HepG2 (cell line): ENCODE results near the gene SERPINF2. TPM values are rescaled to one million over a fixed set of nuclear protein-coding genes. Genes with fewer than 3 reads are reported as not detected.

ENCODE experiments used
- ATAC-seq: fragments of 200-7000 bp; cut with Tn5 transposase; 3 replicates; pipeline ENCODE4 v1.9.1; 2020; ENCODE audit warnings: mild to moderate bottlenecking, moderate library complexity
- BruUV-seq: library from RNA; stranded (reverse); fragments of 400-500 nt; replicated peaks from 2 replicates; lab custom pipeline; 2021; lab: Mats Ljungman, UMichigan
- CTCF ChIA-PET: fragments of 300-600 bp; formaldehyde crosslinking; extraction: SDS; loops from one replicate; lab custom pipeline; 2021; ENCODE audit warnings: low total read pairs, inconsistent platforms, low intra/inter-chr PET ratio; lab: Yijun Ruan, JAX
- POLR2A ChIA-PET: fragments of 350-600 bp; sonication (Branson Sonifier 250); formaldehyde crosslinking; loops from one replicate; lab custom pipeline; 2020; ENCODE audit warnings: antibody characterized with exemption, inconsistent platforms; lab: Yijun Ruan, JAX
- DNase-seq: peaks from one replicate; pipeline ENCODE4 v3.0.0-alpha.2; 2015; ENCODE audit warnings: low spot score
- FAIRE-seq: peaks from 3 replicates; lab custom pipeline; 2011; peaks lifted over from hg19 to GRCh38; lab: Jason Lieb, UNC
- H2AFZ ChIP-seq: one replicate; pipeline ENCODE4 v1.6.1; 2011; ENCODE audit warnings: low read length, inconsistent platforms
- H3K27ac ChIP-seq: fragments of 300-600 bp; 3 replicates; pipeline ENCODE4 v1.8.0; 2011; ENCODE audit warnings: mixed run types, mild to moderate bottlenecking, mixed read lengths, low read length, inconsistent platforms; ENCODE audit not compliant: insufficient read depth; ENCODE audit errors: extremely low read length
- H3K27me3 ChIP-seq, 2 experiments: fragments of 200-600 bp in 1 of 2; 2 replicates in 1 of 2; 3 replicates in 1 of 2; pipeline versions ENCODE4 v1.6.0 to v1.8.0; 2011; ENCODE audit warnings: low read length in 2 of 2, mild to moderate bottlenecking in 2 of 2, moderate library complexity in 2 of 2, inconsistent platforms in 1 of 2; ENCODE audit not compliant: insufficient read depth in 2 of 2, control insufficient read depth in 1 of 2
- H3K36me3 ChIP-seq, 2 experiments: fragments of 200-600 bp in 1 of 2; replicated peaks in 1 of 2; 2 replicates in 1 of 2; 3 replicates in 1 of 2; pipeline versions ENCODE4 v1.5.1 to v1.8.0; 2011; ENCODE audit warnings: low read length in 2 of 2, inconsistent platforms in 1 of 2; ENCODE audit not compliant: insufficient read depth in 2 of 2, control insufficient read depth in 1 of 2
- H3K4me1 ChIP-seq: 2 replicates; pipeline ENCODE4 v1.5.1; 2012; ENCODE audit warnings: low read length, inconsistent platforms; ENCODE audit not compliant: insufficient read depth
- H3K4me2 ChIP-seq: 2 replicates; pipeline ENCODE4 v1.6.0; 2011; ENCODE audit warnings: low read depth, low read length, inconsistent platforms
- H3K4me3 ChIP-seq, 3 experiments: fragments of 200-600 bp in 1 of 3; sonication (generic), shearing (Covaris generic) in 1 of 3; replicated peaks in 1 of 3; 2 replicates each; pipeline ENCODE4 v1.5.1; 2011 to 2016; ENCODE audit warnings: low read length in 3 of 3, inconsistent platforms in 2 of 3, low read depth in 2 of 3, mild to moderate bottlenecking in 2 of 3, control low read depth in 1 of 3, mixed read lengths in 1 of 3; ENCODE audit not compliant: insufficient read depth in 1 of 3
- H3K79me2 ChIP-seq: one replicate; pipeline ENCODE4 v1.6.1; 2011; ENCODE audit warnings: low read length, inconsistent platforms; ENCODE audit not compliant: insufficient read depth
- H3K9ac ChIP-seq: 2 replicates; pipeline ENCODE4 v1.6.0; 2011; ENCODE audit warnings: mild to moderate bottlenecking, low read depth, low read length, inconsistent platforms; ENCODE audit not compliant: insufficient read depth
- H3K9me3 ChIP-seq: 2 replicates; pipeline ENCODE4 v1.5.1; 2012; ENCODE audit warnings: mild to moderate bottlenecking, low read length
- H4K20me1 ChIP-seq: 2 replicates; pipeline ENCODE4 v1.6.0; 2011; ENCODE audit warnings: inconsistent platforms, mild to moderate bottlenecking, low read length, moderate library complexity; ENCODE audit not compliant: insufficient read depth
- ARID2 ChIP-seq: sonication (generic); formaldehyde crosslinking; IDR thresholded peaks from 2 replicates; pipeline ENCODE4 v1.8.1; 2022; ENCODE audit warnings: mild to moderate bottlenecking, missing genetic modification reagents, borderline replicate concordance
- NFE2L2 ChIP-seq: fragments of 150-350 bp; IDR thresholded peaks from 2 replicates; pipeline ENCODE4 v1.6.1; 2014; ENCODE audit warnings: low read length
- NFYC ChIP-seq: IDR thresholded peaks from 2 replicates; pipeline ENCODE4 v1.6.1; 2016; ENCODE audit warnings: missing genetic modification reagents, missing compliant biosample characterization
- POLR2A ChIP-seq, 2 experiments: IDR thresholded peaks; 2 replicates each; pipeline ENCODE4 v1.6.1; 2011; ENCODE audit warnings: low read depth in 2 of 2, low read length in 2 of 2, mild to moderate bottlenecking in 1 of 2, moderate library complexity in 1 of 2; ENCODE audit not compliant: insufficient read depth in 1 of 2
- RELA ChIP-seq: sonication (generic); formaldehyde crosslinking; IDR thresholded peaks from 2 replicates; pipeline ENCODE4 v1.4.0; 2020; ENCODE audit warnings: missing genetic modification reagents
- ZEB1 ChIP-seq: IDR thresholded peaks from 2 replicates; pipeline ENCODE4 v1.6.1; 2012; ENCODE audit warnings: mild to moderate bottlenecking, low read depth, inconsistent platforms; ENCODE audit not compliant: insufficient replicate concordance
- ZNF850 ChIP-seq: sonication (generic); formaldehyde crosslinking; conservative IDR thresholded peaks from 2 replicates; pipeline ENCODE4 v1.9.0; 2021; ENCODE audit warnings: mild to moderate bottlenecking, missing genetic modification reagents
- ZSCAN20 ChIP-seq: sonication (generic); formaldehyde crosslinking; IDR thresholded peaks from 2 replicates; pipeline ENCODE4 v1.4.0; 2020; ENCODE audit warnings: missing genetic modification reagents, mild to moderate bottlenecking, borderline replicate concordance
- WGBS: methylation state at CpG from one replicate; pipeline ENCODE4 v1.1.6; 2017; ENCODE audit warnings: low lambda C conversion rate; 5-methylcytosine and 5-hydroxymethylcytosine counted together
- in situ Hi-C: cut with HindIII; loops from 2 replicates; pipeline ENCODE4 v1.10.0; 2017; ENCODE audit warnings: low pct_unique_long_range_greater_than_20kb; ENCODE audit not compliant: extremely low pct_ligation_motif_present
- intact Hi-C: fragments of 100-400 bp; cut with micrococcal nuclease; formaldehyde crosslinking; loops from one replicate; pipeline ENCODE4 v1.10.0; 2022; ENCODE audit not compliant: unreplicated experiment
- polyA plus RNA-seq, 8 experiments: library from polyadenylated mRNA; depleted of rRNA in 3 of 8; stranded (reverse) in 7 of 8; unstranded in 1 of 8; fragments of >200 nt; fragmentation: Illumina TruSeq in 4 of 8; extraction: Trizol in 4 of 8; gene quantifications; 2 replicates each; pipeline versions ENCODE4 v1.2.1 to v1.2.3, GENCODE V29; 2011 to 2016; ENCODE audit warnings: low read depth in 4 of 8, missing spikeins in 1 of 8, mixed read lengths in 1 of 8; ENCODE audit not compliant: insufficient read depth in 1 of 8
- total RNA-seq, 5 experiments: library from RNA; depleted of rRNA; stranded (reverse); fragments of >200 nt; fragmentation: Illumina TruSeq; extraction: Trizol; gene quantifications; 2 replicates each; pipeline ENCODE4 v1.2.3, GENCODE V29; 2016; ENCODE audit warnings: low read depth in 1 of 5
- TF ChIP-seq, protein P1 (sequence below): sonication (generic); formaldehyde crosslinking; IDR thresholded peaks from 2 replicates; pipeline ENCODE4 v1.5.0; 2020; ENCODE audit warnings: missing genetic modification reagents
- TF ChIP-seq, protein P2 (sequence below): IDR thresholded peaks from 2 replicates; pipeline ENCODE4 v1.6.1; 2016; ENCODE audit warnings: missing compliant biosample characterization, missing genetic modification reagents, borderline replicate concordance

The SERPINF2 gene
- total and polyA plus RNA-seq, 2 of the 13 experiments (the other 11 are each of a cell fraction or from before 2014, with no cell fraction given), result 309 to 548 TPM

DNA sequence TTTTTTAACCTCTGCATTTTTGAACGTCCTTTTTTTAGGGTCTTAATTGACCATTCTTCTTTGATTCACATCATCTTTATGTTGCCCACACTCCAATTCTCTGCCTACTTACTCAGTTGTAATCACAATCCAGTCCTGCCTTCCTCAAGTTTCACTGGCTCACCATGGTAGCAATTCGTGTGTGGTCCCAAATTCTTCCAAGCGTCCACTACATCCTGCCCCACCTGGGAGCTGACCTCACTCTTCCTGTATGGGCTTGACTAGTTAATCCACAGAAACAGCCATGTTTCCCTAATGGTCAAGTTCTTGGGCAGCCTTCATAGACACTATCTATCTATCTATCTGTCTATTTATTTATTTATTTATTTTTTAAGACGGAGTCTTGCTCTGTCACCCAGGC, 39.6 kb upstream of the SERPINF2 start:
- WGBS, result 36% methylated on average over 4 of the region's 4 CpGs
- intact Hi-C loops (no loop called here), in situ Hi-C loops (loop anchor here (25.0 kb wide), 1 partner anchor 334 kb away; the partner anchor contains the start of genes DPH1, OVCA2 and RTN4RL1)
- ATAC-seq (no peak), FAIRE-seq (no peak), DNase-seq (no peak)
- no peak overlapping the region for H3K27ac ChIP-seq
- no peak overlapping the region for H3K4me2 ChIP-seq
- H3K9me3 ChIP-seq, result no peaks in the 10 kb centered on the region
- no peak overlapping the region for H3K4me3 ChIP-seq
- POLR2A ChIA-PET, result interaction anchor here (0.9 kb wide), 1 partner anchor 14 kb away, joined by 4 read pairs; no protein-coding TSS in a partner anchor
- H3K79me2 ChIP-seq, result no peaks in the 10 kb centered on the region
- TF ChIP-seq, protein P1, sequence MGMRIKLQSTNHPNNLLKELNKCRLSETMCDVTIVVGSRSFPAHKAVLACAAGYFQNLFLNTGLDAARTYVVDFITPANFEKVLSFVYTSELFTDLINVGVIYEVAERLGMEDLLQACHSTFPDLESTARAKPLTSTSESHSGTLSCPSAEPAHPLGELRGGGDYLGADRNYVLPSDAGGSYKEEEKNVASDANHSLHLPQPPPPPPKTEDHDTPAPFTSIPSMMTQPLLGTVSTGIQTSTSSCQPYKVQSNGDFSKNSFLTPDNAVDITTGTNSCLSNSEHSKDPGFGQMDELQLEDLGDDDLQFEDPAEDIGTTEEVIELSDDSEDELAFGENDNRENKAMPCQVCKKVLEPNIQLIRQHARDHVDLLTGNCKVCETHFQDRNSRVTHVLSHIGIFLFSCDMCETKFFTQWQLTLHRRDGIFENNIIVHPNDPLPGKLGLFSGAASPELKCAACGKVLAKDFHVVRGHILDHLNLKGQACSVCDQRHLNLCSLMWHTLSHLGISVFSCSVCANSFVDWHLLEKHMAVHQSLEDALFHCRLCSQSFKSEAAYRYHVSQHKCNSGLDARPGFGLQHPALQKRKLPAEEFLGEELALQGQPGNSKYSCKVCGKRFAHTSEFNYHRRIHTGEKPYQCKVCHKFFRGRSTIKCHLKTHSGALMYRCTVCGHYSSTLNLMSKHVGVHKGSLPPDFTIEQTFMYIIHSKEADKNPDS (CRISPR knock-in tag), result no peak
- TF ChIP-seq POLR2A (IDR thresholded peaks at IDR 0.05; ENCODE audit: insufficient read depth in 1 of 2, low read depth in 2 of 2, low read length in 2 of 2), result no peak
- no peak for TF ChIP-seq RELA (CRISPR knock-in tag)
- TF ChIP-seq ZEB1, result no peak
- no peak for TF ChIP-seq NFE2L2
- no peak for TF ChIP-seq NFYC (CRISPR knock-in tag)
- no peak for TF ChIP-seq ZNF850 (CRISPR knock-in tag)
- TF ChIP-seq ARID2 (CRISPR knock-in tag), result no peak
- TF ChIP-seq, protein P2, sequence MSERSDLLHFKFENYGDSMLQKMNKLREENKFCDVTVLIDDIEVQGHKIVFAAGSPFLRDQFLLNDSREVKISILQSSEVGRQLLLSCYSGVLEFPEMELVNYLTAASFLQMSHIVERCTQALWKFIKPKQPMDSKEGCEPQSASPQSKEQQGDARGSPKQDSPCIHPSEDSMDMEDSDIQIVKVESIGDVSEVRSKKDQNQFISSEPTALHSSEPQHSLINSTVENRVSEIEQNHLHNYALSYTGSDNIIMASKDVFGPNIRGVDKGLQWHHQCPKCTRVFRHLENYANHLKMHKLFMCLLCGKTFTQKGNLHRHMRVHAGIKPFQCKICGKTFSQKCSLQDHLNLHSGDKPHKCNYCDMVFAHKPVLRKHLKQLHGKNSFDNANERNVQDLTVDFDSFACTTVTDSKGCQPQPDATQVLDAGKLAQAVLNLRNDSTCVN, result no peak
- TF ChIP-seq ZSCAN20 (CRISPR knock-in tag), result no peak
- BruUV-seq, result no TSS peak
- H2AFZ ChIP-seq, result no peak overlapping the region
- H3K36me3 ChIP-seq, result no peaks in the 10 kb centered on the region
- CTCF ChIA-PET, result no interaction called here
- H4K20me1 ChIP-seq, result no peaks in the 10 kb centered on the region
- H3K9ac ChIP-seq, result no peak overlapping the region
- peaks cover 0 to 4% of the 10 kb centered on the region in 2 experiments; a peak in 2 of 5 replicates for H3K27me3 ChIP-seq
- H3K4me1 ChIP-seq, result peaks cover 11% of the 10 kb centered on the region
